SK-N-SH (cell line): ENCODE measurements around the gene TTC7B.

Source experiments
- POLR2AphosphoS5 ChIP-seq: IDR thresholded peaks from 2 replicates; pipeline ENCODE4 v1.6.1; 2012; ENCODE audit warnings: low read depth, low read length
- RAD21 ChIP-seq: IDR thresholded peaks from 2 replicates; pipeline ENCODE4 v1.6.1; 2012; ENCODE audit warnings: mild to moderate bottlenecking, low read length
- TAF1 ChIP-seq: IDR thresholded peaks from 2 replicates; pipeline ENCODE4 v1.6.1; 2012; ENCODE audit warnings: low read depth, mild to moderate bottlenecking, low read length, moderate library complexity, borderline replicate concordance
- TEAD4 ChIP-seq: IDR thresholded peaks from 2 replicates; pipeline ENCODE4 v1.4.0; 2012; ENCODE audit warnings: mild to moderate bottlenecking, borderline replicate concordance; ENCODE audit not compliant: insufficient read depth
- TF ChIP-seq, protein P1 (sequence below): IDR thresholded peaks from 2 replicates; pipeline ENCODE4 v1.4.0; 2012; ENCODE audit warnings: low read depth
- TF ChIP-seq, protein P2 (sequence below): fragments of 200-600 bp; sonication (generic); IDR thresholded peaks from 2 replicates; pipeline ENCODE4 v1.6.1; 2017; ENCODE audit warnings: antibody characterized with exemption, mild to moderate bottlenecking, moderate library complexity
- TF ChIP-seq, protein P3 (sequence below): fragments of 150-350 bp; IDR thresholded peaks from 2 replicates; pipeline ENCODE4 v1.6.1; 2017; ENCODE audit warnings: antibody characterized with exemption, low read length, low read depth, borderline replicate concordance

DNA sequence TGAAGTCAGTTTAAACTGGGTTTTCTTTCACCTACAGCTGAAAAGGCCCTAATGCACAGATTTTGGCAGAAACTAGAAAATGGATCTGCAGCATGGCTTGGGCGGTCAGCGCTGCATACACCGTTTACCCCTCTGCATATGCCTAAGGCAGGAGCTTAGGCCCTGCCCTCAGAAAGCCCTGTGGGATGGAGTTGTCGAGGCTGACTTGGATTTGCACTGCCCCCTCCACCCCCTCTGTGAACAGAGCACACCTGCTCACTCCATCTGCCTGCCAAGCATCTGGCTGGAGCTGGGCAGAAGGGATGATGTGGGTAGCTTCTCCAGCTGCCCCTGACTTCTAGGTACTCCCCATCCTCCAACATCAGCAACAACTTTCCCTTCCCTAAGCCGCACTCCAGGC lies 41.9 kb downstream of the TTC7B start:
- TF ChIP-seq, protein P1, sequence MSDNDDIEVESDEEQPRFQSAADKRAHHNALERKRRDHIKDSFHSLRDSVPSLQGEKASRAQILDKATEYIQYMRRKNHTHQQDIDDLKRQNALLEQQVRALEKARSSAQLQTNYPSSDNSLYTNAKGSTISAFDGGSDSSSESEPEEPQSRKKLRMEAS, result no peak
- TF ChIP-seq, protein P2, sequence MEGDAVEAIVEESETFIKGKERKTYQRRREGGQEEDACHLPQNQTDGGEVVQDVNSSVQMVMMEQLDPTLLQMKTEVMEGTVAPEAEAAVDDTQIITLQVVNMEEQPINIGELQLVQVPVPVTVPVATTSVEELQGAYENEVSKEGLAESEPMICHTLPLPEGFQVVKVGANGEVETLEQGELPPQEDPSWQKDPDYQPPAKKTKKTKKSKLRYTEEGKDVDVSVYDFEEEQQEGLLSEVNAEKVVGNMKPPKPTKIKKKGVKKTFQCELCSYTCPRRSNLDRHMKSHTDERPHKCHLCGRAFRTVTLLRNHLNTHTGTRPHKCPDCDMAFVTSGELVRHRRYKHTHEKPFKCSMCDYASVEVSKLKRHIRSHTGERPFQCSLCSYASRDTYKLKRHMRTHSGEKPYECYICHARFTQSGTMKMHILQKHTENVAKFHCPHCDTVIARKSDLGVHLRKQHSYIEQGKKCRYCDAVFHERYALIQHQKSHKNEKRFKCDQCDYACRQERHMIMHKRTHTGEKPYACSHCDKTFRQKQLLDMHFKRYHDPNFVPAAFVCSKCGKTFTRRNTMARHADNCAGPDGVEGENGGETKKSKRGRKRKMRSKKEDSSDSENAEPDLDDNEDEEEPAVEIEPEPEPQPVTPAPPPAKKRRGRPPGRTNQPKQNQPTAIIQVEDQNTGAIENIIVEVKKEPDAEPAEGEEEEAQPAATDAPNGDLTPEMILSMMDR, result no peak
- TF ChIP-seq RAD21 (no peak), TEAD4 (no peak), TAF1 (no peak), POLR2AphosphoS5 (no peak)
- TF ChIP-seq, protein P3, sequence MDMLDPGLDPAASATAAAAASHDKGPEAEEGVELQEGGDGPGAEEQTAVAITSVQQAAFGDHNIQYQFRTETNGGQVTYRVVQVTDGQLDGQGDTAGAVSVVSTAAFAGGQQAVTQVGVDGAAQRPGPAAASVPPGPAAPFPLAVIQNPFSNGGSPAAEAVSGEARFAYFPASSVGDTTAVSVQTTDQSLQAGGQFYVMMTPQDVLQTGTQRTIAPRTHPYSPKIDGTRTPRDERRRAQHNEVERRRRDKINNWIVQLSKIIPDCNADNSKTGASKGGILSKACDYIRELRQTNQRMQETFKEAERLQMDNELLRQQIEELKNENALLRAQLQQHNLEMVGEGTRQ, result no peak
